Prostate gland (tissue), 2 donors: ENCODE results near the gene ACIN1.

Experiments
- POLR2A ChIP-seq: fragments of 450-650 bp; IDR thresholded peaks from one replicate; pipeline ENCODE4 v1.6.1; 2016; ENCODE audit warnings: antibody characterized with exemption, mild to moderate bottlenecking
- POLR2AphosphoS5 ChIP-seq: sonication (generic); formaldehyde crosslinking; IDR thresholded peaks from one replicate; pipeline ENCODE4 v1.6.1; 2017; ENCODE audit warnings: antibody characterized with exemption
- TF ChIP-seq, protein P1 (sequence below), 4 experiments: fragments of 200-600 bp in 2 of 4; fragments of 450-650 bp in 2 of 4; sonication (generic) in 2 of 4; IDR thresholded peaks; 1 replicate in 3 of 4; 2 replicates in 1 of 4; pipeline ENCODE4 v1.5.1; 2016 to 2019; ENCODE audit warnings: antibody characterized with exemption in 4 of 4, mild to moderate bottlenecking in 2 of 4, moderate library complexity in 2 of 4

DNA sequence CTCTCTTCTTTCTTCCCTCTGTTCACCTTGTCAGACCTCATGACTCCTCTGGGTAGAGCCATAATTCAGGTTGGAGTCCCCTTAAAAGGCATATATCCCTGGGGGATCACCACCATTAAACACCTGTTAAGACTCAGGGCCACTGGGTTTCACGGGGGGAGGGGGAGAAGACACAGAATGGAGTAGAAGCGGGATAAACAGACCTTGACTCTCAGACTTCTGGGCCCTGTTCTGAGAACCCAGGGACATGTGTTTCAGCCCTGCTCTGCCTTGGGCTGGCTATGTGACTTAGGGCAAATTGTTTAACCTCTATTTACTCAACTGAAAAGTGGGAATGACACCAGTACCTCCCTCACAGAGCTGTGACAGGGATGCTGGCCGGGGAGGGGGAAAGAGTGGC, 42.3 kb downstream of the ACIN1 start:
- TF ChIP-seq, protein P1, sequence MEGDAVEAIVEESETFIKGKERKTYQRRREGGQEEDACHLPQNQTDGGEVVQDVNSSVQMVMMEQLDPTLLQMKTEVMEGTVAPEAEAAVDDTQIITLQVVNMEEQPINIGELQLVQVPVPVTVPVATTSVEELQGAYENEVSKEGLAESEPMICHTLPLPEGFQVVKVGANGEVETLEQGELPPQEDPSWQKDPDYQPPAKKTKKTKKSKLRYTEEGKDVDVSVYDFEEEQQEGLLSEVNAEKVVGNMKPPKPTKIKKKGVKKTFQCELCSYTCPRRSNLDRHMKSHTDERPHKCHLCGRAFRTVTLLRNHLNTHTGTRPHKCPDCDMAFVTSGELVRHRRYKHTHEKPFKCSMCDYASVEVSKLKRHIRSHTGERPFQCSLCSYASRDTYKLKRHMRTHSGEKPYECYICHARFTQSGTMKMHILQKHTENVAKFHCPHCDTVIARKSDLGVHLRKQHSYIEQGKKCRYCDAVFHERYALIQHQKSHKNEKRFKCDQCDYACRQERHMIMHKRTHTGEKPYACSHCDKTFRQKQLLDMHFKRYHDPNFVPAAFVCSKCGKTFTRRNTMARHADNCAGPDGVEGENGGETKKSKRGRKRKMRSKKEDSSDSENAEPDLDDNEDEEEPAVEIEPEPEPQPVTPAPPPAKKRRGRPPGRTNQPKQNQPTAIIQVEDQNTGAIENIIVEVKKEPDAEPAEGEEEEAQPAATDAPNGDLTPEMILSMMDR (IDR thresholded peaks at IDR 0.05), result no peak
- TF ChIP-seq POLR2A, result no peak
- no peak for TF ChIP-seq POLR2AphosphoS5
